ENCODE measurements around the gene NUFIP1.

DNA sequence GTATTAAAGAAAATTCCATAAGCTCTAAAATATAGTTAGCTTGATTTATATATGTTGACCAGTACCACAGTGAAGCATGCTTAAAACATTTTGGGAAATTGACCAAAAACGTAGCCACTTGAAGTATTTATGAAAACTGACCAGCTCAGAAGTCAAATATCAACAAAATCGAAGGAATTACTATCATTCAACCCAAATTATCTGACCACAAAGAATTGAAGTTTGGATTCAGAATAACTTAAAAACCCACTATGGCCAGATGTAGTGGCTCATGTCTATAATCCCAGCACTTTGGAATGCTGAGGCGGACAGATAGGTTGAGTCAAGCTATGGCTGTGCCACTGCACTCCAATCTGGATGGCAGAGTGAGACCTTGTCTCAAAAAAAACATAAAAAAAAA is 32.0 kb upstream of the NUFIP1 start:
- TF ChIP-seq, protein P1, sequence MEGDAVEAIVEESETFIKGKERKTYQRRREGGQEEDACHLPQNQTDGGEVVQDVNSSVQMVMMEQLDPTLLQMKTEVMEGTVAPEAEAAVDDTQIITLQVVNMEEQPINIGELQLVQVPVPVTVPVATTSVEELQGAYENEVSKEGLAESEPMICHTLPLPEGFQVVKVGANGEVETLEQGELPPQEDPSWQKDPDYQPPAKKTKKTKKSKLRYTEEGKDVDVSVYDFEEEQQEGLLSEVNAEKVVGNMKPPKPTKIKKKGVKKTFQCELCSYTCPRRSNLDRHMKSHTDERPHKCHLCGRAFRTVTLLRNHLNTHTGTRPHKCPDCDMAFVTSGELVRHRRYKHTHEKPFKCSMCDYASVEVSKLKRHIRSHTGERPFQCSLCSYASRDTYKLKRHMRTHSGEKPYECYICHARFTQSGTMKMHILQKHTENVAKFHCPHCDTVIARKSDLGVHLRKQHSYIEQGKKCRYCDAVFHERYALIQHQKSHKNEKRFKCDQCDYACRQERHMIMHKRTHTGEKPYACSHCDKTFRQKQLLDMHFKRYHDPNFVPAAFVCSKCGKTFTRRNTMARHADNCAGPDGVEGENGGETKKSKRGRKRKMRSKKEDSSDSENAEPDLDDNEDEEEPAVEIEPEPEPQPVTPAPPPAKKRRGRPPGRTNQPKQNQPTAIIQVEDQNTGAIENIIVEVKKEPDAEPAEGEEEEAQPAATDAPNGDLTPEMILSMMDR (conservative IDR thresholded peaks at IDR 0.05; ENCODE audit: low read length), result no peak
- TF ChIP-seq EZH2phosphoT487 (IDR thresholded peaks at IDR 0.05; ENCODE audit: borderline replicate concordance), result no peak
